ENCODE measurements around the gene KMT2B.

- TF ChIP-seq CTCF (IDR thresholded peaks at IDR 0.05): no peak
- TF ChIP-seq POLR2A (IDR thresholded peaks at IDR 0.05): no peak
Observed at GRCh38 chr19:35780717-35781116, 62.9 kb downstream of the KMT2B start.

Data from right lobe of liver (tissue), 4 donors.